ENCODE measurements around the gene SRRM4.

Gene SRRM4

GRCh38 chr12:119082016-119082415, 100.7 kb downstream of the SRRM4 start:
- H3K9me3 ChIP-seq (ENCODE audit: control insufficient read depth in 5 of 5, low read length in 5 of 5), result no peaks in the 10 kb centered on the region
- no peaks in the 10 kb centered on the region for H3K36me3 ChIP-seq (ENCODE audit: control insufficient read depth in 5 of 5, insufficient read depth in 5 of 5, low read length in 5 of 5)
- H3K27me3 ChIP-seq (ENCODE audit: control insufficient read depth in 5 of 5, insufficient read depth in 4 of 5, low read length in 5 of 5), result peaks cover 7 to 13% (median 9%) of the 10 kb centered on the region in 5 donors
- no peaks in the 10 kb centered on the region for H3K4me1 ChIP-seq (ENCODE audit: control insufficient read depth in 5 of 5, insufficient read depth in 5 of 5, low read length in 5 of 5)
- H3K9ac ChIP-seq (ENCODE audit: low read length in 5 of 5), result no peak overlapping the region
- H3K27ac ChIP-seq (ENCODE audit: low read depth, low read length), result no peak overlapping the region
- no peak overlapping the region for H3K4me3 ChIP-seq (ENCODE audit: low read depth in 1 of 5, low read length in 5 of 5)

DNA sequence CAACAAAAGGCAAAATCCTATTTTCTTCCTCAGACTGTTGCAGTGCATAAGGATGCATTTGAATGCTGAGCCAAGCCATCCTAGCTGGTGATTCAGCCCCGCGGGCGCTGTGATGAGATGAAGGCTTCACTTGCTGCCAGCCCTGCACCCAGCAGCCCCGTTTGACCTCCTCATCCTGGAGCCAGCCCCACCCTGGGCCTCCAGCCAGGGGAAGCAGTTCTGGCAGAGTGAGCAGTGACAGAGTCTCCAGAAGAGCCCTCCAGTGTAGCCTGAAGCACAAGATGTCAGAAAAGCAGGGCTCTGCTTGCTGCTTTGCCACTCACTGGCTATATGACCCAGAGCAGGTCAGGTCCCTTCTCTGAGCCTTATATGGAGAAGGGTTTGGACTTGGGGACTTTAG, 101.2 kb downstream of the SRRM4 start:
- no peak overlapping the region for H3K27ac ChIP-seq (ENCODE audit: low read depth, low read length)
- no peaks in the 10 kb centered on the region for H3K36me3 ChIP-seq (ENCODE audit: control insufficient read depth in 5 of 5, insufficient read depth in 5 of 5, low read length in 5 of 5)
- H3K4me1 ChIP-seq (ENCODE audit: control insufficient read depth in 5 of 5, insufficient read depth in 5 of 5, low read length in 5 of 5), result no peaks in the 10 kb centered on the region
- no peak overlapping the region for H3K9ac ChIP-seq (ENCODE audit: low read length in 5 of 5)
- H3K27me3 ChIP-seq (ENCODE audit: control insufficient read depth in 5 of 5, insufficient read depth in 4 of 5, low read length in 5 of 5), result peaks cover 8 to 13% (median 9%) of the 10 kb centered on the region in 5 donors
- no peaks in the 10 kb centered on the region for H3K9me3 ChIP-seq (ENCODE audit: control insufficient read depth in 5 of 5, low read length in 5 of 5)
- H3K4me3 ChIP-seq (ENCODE audit: low read depth in 1 of 5, low read length in 5 of 5), result no peak overlapping the region

DNA sequence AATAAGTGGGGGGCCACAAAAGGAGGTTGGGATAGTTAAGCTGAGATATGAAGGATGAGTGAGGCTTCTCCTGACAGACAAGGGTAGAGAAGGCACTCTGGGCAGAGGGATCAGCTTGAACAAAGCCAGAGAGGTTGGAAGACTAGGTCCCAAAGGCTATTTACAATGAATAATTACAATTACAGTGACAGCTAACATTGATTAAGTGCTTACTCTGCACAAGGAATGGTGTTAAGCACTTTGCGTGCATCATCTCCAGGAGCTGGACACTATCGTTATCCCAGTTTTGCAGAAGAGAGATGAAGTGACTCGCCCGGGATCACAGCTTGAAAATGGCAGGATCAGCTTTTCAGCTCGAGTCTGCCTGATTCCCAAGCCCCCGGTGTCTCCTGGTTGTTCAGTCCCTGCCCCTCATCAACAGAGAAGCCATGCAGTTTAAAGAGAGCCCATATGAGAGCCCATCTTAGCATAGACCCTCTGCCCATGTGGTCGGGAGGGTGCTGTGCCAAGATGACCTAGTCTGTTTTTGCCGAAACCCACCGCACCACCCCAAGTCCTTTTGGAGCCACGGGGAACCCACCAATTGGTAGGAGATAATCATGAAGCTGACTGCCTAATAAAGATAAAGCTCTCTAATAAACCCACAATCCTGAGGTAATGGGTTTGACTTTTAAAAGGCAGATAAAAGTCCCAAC, 107.5 kb downstream of the SRRM4 start:
- no peak overlapping the region for H3K27ac ChIP-seq (ENCODE audit: low read depth, low read length)
- H3K27me3 ChIP-seq (ENCODE audit: control insufficient read depth in 5 of 5, insufficient read depth in 4 of 5, low read length in 5 of 5), result peaks cover 6 to 14% (median 7%) of the 10 kb centered on the region in 5 donors
- no peak overlapping the region for H3K9ac ChIP-seq (ENCODE audit: low read length in 5 of 5)
- no peak overlapping the region for H3K4me3 ChIP-seq (ENCODE audit: low read depth in 1 of 5, low read length in 5 of 5)
- no peaks in the 10 kb centered on the region for H3K9me3 ChIP-seq (ENCODE audit: control insufficient read depth in 5 of 5, low read length in 5 of 5)
- no peaks in the 10 kb centered on the region for H3K36me3 ChIP-seq (ENCODE audit: control insufficient read depth in 5 of 5, insufficient read depth in 5 of 5, low read length in 5 of 5)
- H3K4me1 ChIP-seq (ENCODE audit: control insufficient read depth in 5 of 5, insufficient read depth in 5 of 5, low read length in 5 of 5), result no peaks in the 10 kb centered on the region

- Histone ChIP-seq H3K4me1 (ENCODE audit: control insufficient read depth in 5 of 5, insufficient read depth in 5 of 5, low read length in 5 of 5) (no peaks in the 10 kb centered on the region), H3K27me3 (ENCODE audit: control insufficient read depth in 5 of 5, insufficient read depth in 4 of 5, low read length in 5 of 5) (peaks cover 6 to 20% (median 8%) of the 10 kb centered on the region in 5 donors), H3K9ac (ENCODE audit: low read length in 5 of 5) (no peak overlapping the region), H3K27ac (ENCODE audit: low read depth, low read length) (no peak overlapping the region), H3K36me3 (ENCODE audit: control insufficient read depth in 5 of 5, insufficient read depth in 5 of 5, low read length in 5 of 5) (no peaks in the 10 kb centered on the region), H3K9me3 (ENCODE audit: control insufficient read depth in 5 of 5, low read length in 5 of 5) (no peaks in the 10 kb centered on the region), H3K4me3 (ENCODE audit: low read depth in 1 of 5, low read length in 5 of 5) (no peak overlapping the region)
These were observed 108.2 kb downstream of the SRRM4 start for GRCh38 chr12:119089380-119090013.

DNA sequence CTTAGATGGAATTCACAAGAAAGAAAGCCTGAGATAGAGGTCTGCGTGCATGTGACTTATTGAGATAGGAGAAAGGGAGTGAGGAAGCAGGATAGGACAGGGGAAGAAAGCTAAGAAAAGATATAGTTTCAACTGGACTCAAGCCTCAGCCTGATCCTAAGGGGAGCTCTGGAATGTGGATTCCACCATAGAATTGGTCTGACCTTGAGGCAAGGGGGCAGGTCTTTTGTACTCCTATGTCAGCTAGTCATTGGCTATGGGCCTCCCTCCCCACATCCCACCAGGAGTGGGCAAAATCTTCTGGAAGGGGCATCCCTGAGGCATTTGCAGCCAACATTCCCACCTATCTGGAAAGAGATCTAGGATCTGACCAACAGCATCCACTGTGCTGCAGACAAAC, 108.9 kb downstream of the SRRM4 start:
- no peaks in the 10 kb centered on the region for H3K4me1 ChIP-seq (ENCODE audit: control insufficient read depth in 5 of 5, insufficient read depth in 5 of 5, low read length in 5 of 5)
- H3K36me3 ChIP-seq (ENCODE audit: control insufficient read depth in 5 of 5, insufficient read depth in 5 of 5, low read length in 5 of 5), result no peaks in the 10 kb centered on the region
- no peak overlapping the region for H3K27ac ChIP-seq (ENCODE audit: low read depth, low read length)
- peaks cover 5 to 23% (median 9%) of the 10 kb centered on the region in 5 donors for H3K27me3 ChIP-seq (ENCODE audit: control insufficient read depth in 5 of 5, insufficient read depth in 4 of 5, low read length in 5 of 5)
- no peaks in the 10 kb centered on the region for H3K9me3 ChIP-seq (ENCODE audit: control insufficient read depth in 5 of 5, low read length in 5 of 5)
- no peak overlapping the region for H3K9ac ChIP-seq (ENCODE audit: low read length in 5 of 5)
- no peak overlapping the region for H3K4me3 ChIP-seq (ENCODE audit: low read depth in 1 of 5, low read length in 5 of 5)

- no peaks in the 10 kb centered on the region for H3K9me3 ChIP-seq (ENCODE audit: control insufficient read depth in 5 of 5, low read length in 5 of 5)
- no peak overlapping the region for H3K4me3 ChIP-seq (ENCODE audit: low read depth in 1 of 5, low read length in 5 of 5)
- no peak overlapping the region for H3K27ac ChIP-seq (ENCODE audit: low read depth, low read length)
- no peaks in the 10 kb centered on the region for H3K36me3 ChIP-seq (ENCODE audit: control insufficient read depth in 5 of 5, insufficient read depth in 5 of 5, low read length in 5 of 5)
- peaks cover 0 to 19% (median 10%) of the 10 kb centered on the region in 5 donors for H3K27me3 ChIP-seq (ENCODE audit: control insufficient read depth in 5 of 5, insufficient read depth in 4 of 5, low read length in 5 of 5)
- no peaks in the 10 kb centered on the region for H3K4me1 ChIP-seq (ENCODE audit: control insufficient read depth in 5 of 5, insufficient read depth in 5 of 5, low read length in 5 of 5)
- no peak overlapping the region for H3K9ac ChIP-seq (ENCODE audit: low read length in 5 of 5)
These were observed 109.5 kb downstream of the SRRM4 start for GRCh38 chr12:119090865-119091264.

DNA sequence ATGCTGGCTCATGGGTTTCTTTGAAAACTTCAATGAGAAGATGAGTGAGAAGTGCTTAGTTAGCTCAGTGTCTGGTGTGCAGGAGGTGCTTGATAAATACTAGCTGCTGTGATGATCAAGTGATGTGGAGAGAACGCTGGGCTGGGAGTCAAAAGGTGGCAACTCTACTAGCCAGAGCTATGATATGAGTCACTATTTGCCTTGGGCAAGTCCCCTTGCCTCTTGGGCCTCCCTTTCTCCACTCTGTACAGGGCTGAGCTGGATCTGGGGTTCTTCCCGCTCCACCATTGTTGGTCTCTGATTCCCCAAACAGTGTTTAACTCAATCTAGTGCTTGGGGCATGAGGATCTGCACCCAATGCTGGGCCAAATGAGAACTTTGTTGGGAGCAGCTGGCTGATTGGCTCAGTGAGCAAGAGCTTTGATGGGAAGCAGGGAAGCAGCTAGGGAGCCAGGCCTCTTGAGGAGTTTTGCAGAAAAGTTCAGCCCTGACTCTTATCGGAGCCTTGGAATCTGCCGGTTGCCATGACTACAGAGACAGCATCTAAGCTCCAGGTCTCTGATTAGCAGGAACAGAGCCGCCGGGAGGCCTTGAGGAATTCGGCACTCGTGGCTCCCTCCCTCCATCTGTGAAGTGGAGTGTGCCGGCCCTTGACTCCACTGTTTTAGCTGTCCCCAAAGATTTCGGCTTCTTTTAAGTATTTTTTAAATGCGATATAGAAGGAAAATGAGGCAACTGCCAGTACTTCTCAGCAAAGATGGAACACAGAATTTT, 115.3 kb downstream of the SRRM4 start:
- peaks cover 0 to 26% (median 7%) of the 10 kb centered on the region in 5 donors for H3K27me3 ChIP-seq (ENCODE audit: control insufficient read depth in 5 of 5, insufficient read depth in 4 of 5, low read length in 5 of 5)
- H3K4me1 ChIP-seq (ENCODE audit: control insufficient read depth in 5 of 5, insufficient read depth in 5 of 5, low read length in 5 of 5), result no peaks in the 10 kb centered on the region
- no peak overlapping the region for H3K9ac ChIP-seq (ENCODE audit: low read length in 5 of 5)
- no peak overlapping the region for H3K4me3 ChIP-seq (ENCODE audit: low read depth in 1 of 5, low read length in 5 of 5)
- no peak overlapping the region for H3K27ac ChIP-seq (ENCODE audit: low read depth, low read length)
- no peaks in the 10 kb centered on the region for H3K36me3 ChIP-seq (ENCODE audit: control insufficient read depth in 5 of 5, insufficient read depth in 5 of 5, low read length in 5 of 5)
- H3K9me3 ChIP-seq (ENCODE audit: control insufficient read depth in 5 of 5, low read length in 5 of 5), result peaks cover 8 to 20% (median 13%) of the 10 kb centered on the region in 5 donors

DNA sequence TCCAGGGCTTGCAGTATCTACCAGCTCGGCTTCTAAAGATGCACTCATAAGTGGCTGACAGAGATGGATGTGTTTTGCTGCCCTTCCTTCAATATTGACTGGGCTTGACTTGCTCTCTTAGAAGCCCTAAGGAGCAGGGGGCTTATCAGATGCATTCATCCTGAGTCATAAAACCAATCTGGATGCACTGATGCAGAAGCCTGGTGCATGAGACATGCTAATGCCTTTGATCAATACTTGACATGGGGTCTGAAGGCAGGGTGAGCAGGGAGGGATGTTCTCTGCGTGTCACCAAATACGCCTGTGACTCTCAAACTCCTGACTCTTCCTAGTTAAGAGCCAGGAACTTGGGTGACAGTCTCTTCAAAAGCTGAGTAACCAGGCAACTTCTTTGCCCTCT, 119.6 kb downstream of the SRRM4 start:
- Histone ChIP-seq H3K27me3 (ENCODE audit: control insufficient read depth in 5 of 5, insufficient read depth in 4 of 5, low read length in 5 of 5) (peaks cover 0 to 10% (median 2%) of the 10 kb centered on the region in 5 donors), H3K4me3 (ENCODE audit: low read depth in 1 of 5, low read length in 5 of 5) (no peak overlapping the region), H3K4me1 (ENCODE audit: control insufficient read depth in 5 of 5, insufficient read depth in 5 of 5, low read length in 5 of 5) (no peaks in the 10 kb centered on the region), H3K36me3 (ENCODE audit: control insufficient read depth in 5 of 5, insufficient read depth in 5 of 5, low read length in 5 of 5) (no peaks in the 10 kb centered on the region), H3K9ac (ENCODE audit: low read length in 5 of 5) (no peak overlapping the region), H3K27ac (ENCODE audit: low read depth, low read length) (no peak overlapping the region), H3K9me3 (ENCODE audit: control insufficient read depth in 5 of 5, low read length in 5 of 5) (peaks cover 8 to 20% (median 13%) of the 10 kb centered on the region in 5 donors)

DNA sequence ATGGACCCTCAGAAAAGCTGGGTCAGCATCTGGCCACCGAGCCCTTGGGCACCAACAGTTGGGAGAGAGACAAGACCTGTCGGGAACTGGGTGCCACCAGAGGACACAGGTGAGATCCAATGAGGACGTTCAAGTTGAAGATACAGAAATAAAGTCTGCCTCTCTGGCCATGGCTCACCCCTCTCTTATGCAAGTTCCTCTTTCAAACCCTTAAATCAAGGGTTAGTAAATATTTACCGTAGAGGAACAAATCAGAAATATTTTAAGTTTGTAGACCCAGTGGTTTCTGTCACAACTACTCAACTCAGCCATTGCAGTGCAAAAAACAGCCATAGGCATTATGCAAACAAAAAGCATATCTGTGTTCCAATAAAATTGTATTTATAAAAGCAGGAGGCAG, 120.9 kb downstream of the SRRM4 start:
- Histone ChIP-seq H3K4me3 (ENCODE audit: low read depth in 1 of 5, low read length in 5 of 5) (no peak overlapping the region), H3K27me3 (ENCODE audit: control insufficient read depth in 5 of 5, insufficient read depth in 4 of 5, low read length in 5 of 5) (peaks cover 0 to 4% (median 0%) of the 10 kb centered on the region in 5 donors), H3K4me1 (ENCODE audit: control insufficient read depth in 5 of 5, insufficient read depth in 5 of 5, low read length in 5 of 5) (no peaks in the 10 kb centered on the region), H3K27ac (ENCODE audit: low read depth, low read length) (no peak overlapping the region), H3K9me3 (ENCODE audit: control insufficient read depth in 5 of 5, low read length in 5 of 5) (peaks cover 8 to 20% (median 13%) of the 10 kb centered on the region in 5 donors), H3K9ac (ENCODE audit: low read length in 5 of 5) (no peak overlapping the region), H3K36me3 (ENCODE audit: control insufficient read depth in 5 of 5, insufficient read depth in 5 of 5, low read length in 5 of 5) (no peaks in the 10 kb centered on the region)

DNA sequence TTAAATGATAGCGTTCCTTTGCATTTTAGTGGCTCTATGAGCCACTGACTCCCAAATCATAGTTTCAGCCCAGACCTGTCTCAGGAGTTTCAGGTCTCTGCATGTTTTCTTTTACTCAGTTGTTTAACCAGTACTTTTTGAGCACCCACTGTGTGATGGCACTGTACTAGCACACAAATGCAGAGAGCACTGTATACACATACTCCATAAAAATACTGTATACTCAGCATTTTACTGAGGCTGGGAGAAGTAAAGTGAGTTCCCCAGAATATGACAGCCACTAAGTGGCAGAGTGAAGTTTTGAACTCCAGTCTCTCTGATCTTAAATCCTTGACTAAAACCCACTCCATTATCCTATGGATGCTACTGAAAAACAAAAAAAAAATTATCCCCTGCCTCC, 121.4 kb downstream of the SRRM4 start:
- peaks cover 0 to 2% (median 0%) of the 10 kb centered on the region in 5 donors for H3K27me3 ChIP-seq (ENCODE audit: control insufficient read depth in 5 of 5, insufficient read depth in 4 of 5, low read length in 5 of 5)
- H3K9ac ChIP-seq (ENCODE audit: low read length in 5 of 5), result no peak overlapping the region
- H3K4me1 ChIP-seq (ENCODE audit: control insufficient read depth in 5 of 5, insufficient read depth in 5 of 5, low read length in 5 of 5), result no peaks in the 10 kb centered on the region
- no peak overlapping the region for H3K4me3 ChIP-seq (ENCODE audit: low read depth in 1 of 5, low read length in 5 of 5)
- H3K36me3 ChIP-seq (ENCODE audit: control insufficient read depth in 5 of 5, insufficient read depth in 5 of 5, low read length in 5 of 5), result no peaks in the 10 kb centered on the region
- no peak overlapping the region for H3K27ac ChIP-seq (ENCODE audit: low read depth, low read length)
- peaks cover 8 to 18% (median 13%) of the 10 kb centered on the region in 5 donors for H3K9me3 ChIP-seq (ENCODE audit: control insufficient read depth in 5 of 5, low read length in 5 of 5)

Measured in subcutaneous abdominal adipose tissue (tissue), 5 donors.